GM12878 (cell line): ENCODE data around the gene ANO2.

Source experiments
- CTCF ChIP-seq, 3 experiments: IDR thresholded peaks in 2 of 3; conservative IDR thresholded peaks in 1 of 3; 2 replicates each; pipeline ENCODE4 v1.5.1; 2011; ENCODE audit warnings: low read depth in 3 of 3, low read length in 3 of 3, mild to moderate bottlenecking in 3 of 3, control low read depth in 2 of 3, moderate library complexity in 2 of 3, inconsistent platforms in 1 of 3, mixed read lengths in 1 of 3; ENCODE audit not compliant: control insufficient read depth in 2 of 3, insufficient read depth in 1 of 3; ENCODE audit errors: extremely low read depth in 1 of 3
- EP300 ChIP-seq, 2 experiments: fragments of 150-350 bp in 1 of 2; IDR thresholded peaks; 2 replicates each; pipeline ENCODE4 v1.6.1; 2011 to 2012; ENCODE audit warnings: low read depth in 2 of 2, low read length in 2 of 2, borderline replicate concordance in 1 of 2, improper control_type of control experiment in 1 of 2, inconsistent platforms in 1 of 2; ENCODE audit not compliant: control insufficient read depth in 1 of 2
- MEF2A ChIP-seq: IDR thresholded peaks from 2 replicates; pipeline ENCODE4 v1.6.1; 2011; ENCODE audit warnings: low read depth, mild to moderate bottlenecking, low read length, moderate library complexity; ENCODE audit not compliant: insufficient read depth
- NFXL1 ChIP-seq: fragments of 450-650 bp; IDR thresholded peaks from 2 replicates; pipeline ENCODE4 v1.6.1; 2017; ENCODE audit warnings: antibody characterized with exemption, mild to moderate bottlenecking, borderline replicate concordance
- NFYB ChIP-seq: IDR thresholded peaks from 2 replicates; pipeline ENCODE4 v1.6.1; 2011; ENCODE audit warnings: low read depth, mild to moderate bottlenecking, low read length, improper control_type of control experiment, moderate library complexity; ENCODE audit not compliant: insufficient read depth
- POLR2A ChIP-seq: IDR thresholded peaks from 2 replicates; pipeline ENCODE4 v1.6.1; 2011; ENCODE audit warnings: low read depth, mild to moderate bottlenecking, low read length
- POLR2AphosphoS2 ChIP-seq: IDR thresholded peaks from 2 replicates; pipeline ENCODE4 v1.6.1; 2011; ENCODE audit warnings: low read depth, mild to moderate bottlenecking, low read length, improper control_type of control experiment, moderate library complexity
- POLR2AphosphoS5 ChIP-seq: IDR thresholded peaks from 2 replicates; pipeline ENCODE4 v1.6.1; 2011; ENCODE audit warnings: mild to moderate bottlenecking, low read length, inconsistent platforms
- RBBP5 ChIP-seq: fragments of 200-600 bp; sonication (generic); conservative IDR thresholded peaks from 2 replicates; pipeline ENCODE4 v1.6.1; 2016
- RELA ChIP-seq: fragments of 450-650 bp; IDR thresholded peaks from 2 replicates; pipeline ENCODE4 v1.8.0; 2014; ENCODE audit warnings: borderline replicate concordance; ENCODE audit not compliant: partially characterized antibody
- SUPT20H ChIP-seq: IDR thresholded peaks from 2 replicates; pipeline ENCODE4 v1.6.1; 2011; ENCODE audit warnings: low read depth, mild to moderate bottlenecking, low read length, moderate library complexity, borderline replicate concordance; ENCODE audit not compliant: control insufficient read depth
- ZBTB40 ChIP-seq: fragments of 450-650 bp; IDR thresholded peaks from 2 replicates; pipeline ENCODE4 v1.6.1; 2016; ENCODE audit warnings: mild to moderate bottlenecking, moderate library complexity, borderline replicate concordance

GRCh38 chr12:5561846-5562245, 383.2 kb downstream of the ANO2 start:
- TF ChIP-seq POLR2AphosphoS5, result no peak
- no peak for TF ChIP-seq POLR2A
- TF ChIP-seq RELA, result no peak
- TF ChIP-seq POLR2AphosphoS2, result no peak
- no peak for TF ChIP-seq ZBTB40
- TF ChIP-seq CTCF (IDR thresholded peaks at IDR 0.05 in 2 of 3, conservative IDR thresholded peaks at IDR 0.05 in 1 of 3; ENCODE audit: control insufficient read depth in 2 of 3, extremely low read depth in 1 of 3, insufficient read depth in 1 of 3, low read depth in 3 of 3, low read length in 3 of 3), result no peak
- no peak for TF ChIP-seq EP300 (IDR thresholded peaks at IDR 0.05; ENCODE audit: borderline replicate concordance in 1 of 2, control insufficient read depth in 1 of 2, low read depth in 2 of 2, low read length in 2 of 2)
- no peak for TF ChIP-seq NFXL1
- no peak for TF ChIP-seq NFYB
- no peak for TF ChIP-seq MEF2A
- no peak for TF ChIP-seq SUPT20H
- TF ChIP-seq RBBP5, result no peak
